Stomach (tissue), 4 donors: Measurements from ENCODE around the gene ATL1.

ENCODE experiments used
- EP300 ChIP-seq: sonication (generic); formaldehyde crosslinking; IDR thresholded peaks from one replicate; pipeline ENCODE4 v1.6.1; 2017; ENCODE audit warnings: antibody characterized with exemption
- TF ChIP-seq, protein P1 (sequence below), 7 experiments: fragments of 450-650 bp in 4 of 7; fragments of 200-600 bp in 3 of 7; sonication (generic) in 3 of 7; IDR thresholded peaks; one replicate each; pipeline ENCODE4 v1.5.1; 2016 to 2019; ENCODE audit warnings: antibody characterized with exemption in 7 of 7, control low read depth in 2 of 7, mild to moderate bottlenecking in 1 of 7

DNA sequence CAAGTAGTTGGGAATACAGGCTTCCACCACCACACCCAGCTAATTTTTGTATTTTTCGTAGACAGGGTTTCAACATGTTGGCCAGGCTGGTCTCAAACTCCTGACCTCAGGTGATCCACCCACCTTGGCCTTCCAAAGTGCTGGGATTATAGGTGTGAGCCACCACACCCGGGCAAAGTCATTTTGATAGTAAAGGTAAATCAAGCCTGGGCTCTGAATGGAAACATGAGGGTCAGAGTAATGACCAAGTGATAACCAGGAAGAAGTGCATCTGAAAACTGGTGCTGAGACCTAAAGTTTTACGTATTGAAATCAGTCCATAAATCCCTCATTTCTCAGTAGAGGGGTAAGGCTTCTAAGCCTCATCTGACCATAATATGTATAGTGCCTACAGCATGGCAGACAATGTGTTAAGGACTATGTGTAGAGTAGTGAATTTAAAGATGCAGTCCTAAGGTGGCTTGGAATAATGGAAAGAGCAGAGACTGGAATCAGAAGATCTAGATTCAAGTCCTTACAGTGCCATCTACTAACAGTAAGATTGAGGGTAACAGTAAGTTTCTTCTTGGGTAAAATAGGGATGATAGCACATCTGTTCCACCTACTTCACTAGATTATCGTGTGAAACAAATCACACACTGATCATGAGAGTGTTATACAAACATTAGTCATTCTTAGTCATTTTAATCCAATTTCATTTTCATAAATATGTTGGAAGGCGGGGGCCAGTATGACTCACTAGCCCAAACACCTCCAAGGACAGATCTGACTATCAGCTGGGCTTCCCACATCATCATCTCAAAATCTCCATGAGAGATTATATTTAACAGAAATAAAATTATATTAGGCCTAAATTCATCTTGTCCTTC is 38.8 kb upstream of the ATL1 start:
- TF ChIP-seq, protein P1, sequence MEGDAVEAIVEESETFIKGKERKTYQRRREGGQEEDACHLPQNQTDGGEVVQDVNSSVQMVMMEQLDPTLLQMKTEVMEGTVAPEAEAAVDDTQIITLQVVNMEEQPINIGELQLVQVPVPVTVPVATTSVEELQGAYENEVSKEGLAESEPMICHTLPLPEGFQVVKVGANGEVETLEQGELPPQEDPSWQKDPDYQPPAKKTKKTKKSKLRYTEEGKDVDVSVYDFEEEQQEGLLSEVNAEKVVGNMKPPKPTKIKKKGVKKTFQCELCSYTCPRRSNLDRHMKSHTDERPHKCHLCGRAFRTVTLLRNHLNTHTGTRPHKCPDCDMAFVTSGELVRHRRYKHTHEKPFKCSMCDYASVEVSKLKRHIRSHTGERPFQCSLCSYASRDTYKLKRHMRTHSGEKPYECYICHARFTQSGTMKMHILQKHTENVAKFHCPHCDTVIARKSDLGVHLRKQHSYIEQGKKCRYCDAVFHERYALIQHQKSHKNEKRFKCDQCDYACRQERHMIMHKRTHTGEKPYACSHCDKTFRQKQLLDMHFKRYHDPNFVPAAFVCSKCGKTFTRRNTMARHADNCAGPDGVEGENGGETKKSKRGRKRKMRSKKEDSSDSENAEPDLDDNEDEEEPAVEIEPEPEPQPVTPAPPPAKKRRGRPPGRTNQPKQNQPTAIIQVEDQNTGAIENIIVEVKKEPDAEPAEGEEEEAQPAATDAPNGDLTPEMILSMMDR (IDR thresholded peaks at IDR 0.05) = no peak
- no peak for TF ChIP-seq EP300
